SK-N-SH (cell line): Measurements from ENCODE around the gene UCP3.

Experiments
- EP300 ChIP-seq, 2 experiments: IDR thresholded peaks; 2 replicates each; pipeline versions ENCODE4 v1.4.0 to v1.6.1; 2012; ENCODE audit warnings: borderline replicate concordance in 1 of 2, low read depth in 1 of 2, low read length in 1 of 2
- FOXM1 ChIP-seq: IDR thresholded peaks from 2 replicates; pipeline ENCODE4 v1.4.0; 2012; ENCODE audit warnings: low read depth, mild to moderate bottlenecking
- MEF2A ChIP-seq: IDR thresholded peaks from 2 replicates; pipeline ENCODE4 v1.4.0; 2012; ENCODE audit warnings: low read depth, borderline replicate concordance
- SIN3A ChIP-seq: IDR thresholded peaks from 2 replicates; pipeline ENCODE4 v1.6.1; 2012; ENCODE audit warnings: low read depth, mild to moderate bottlenecking, low read length, moderate library complexity, borderline replicate concordance
- TEAD4 ChIP-seq: IDR thresholded peaks from 2 replicates; pipeline ENCODE4 v1.4.0; 2012; ENCODE audit warnings: mild to moderate bottlenecking, borderline replicate concordance; ENCODE audit not compliant: insufficient read depth
- TF ChIP-seq, protein P1 (sequence below): fragments of 200-600 bp; sonication (generic); IDR thresholded peaks from 2 replicates; pipeline ENCODE4 v1.6.1; 2017; ENCODE audit warnings: antibody characterized with exemption, mild to moderate bottlenecking, moderate library complexity

DNA sequence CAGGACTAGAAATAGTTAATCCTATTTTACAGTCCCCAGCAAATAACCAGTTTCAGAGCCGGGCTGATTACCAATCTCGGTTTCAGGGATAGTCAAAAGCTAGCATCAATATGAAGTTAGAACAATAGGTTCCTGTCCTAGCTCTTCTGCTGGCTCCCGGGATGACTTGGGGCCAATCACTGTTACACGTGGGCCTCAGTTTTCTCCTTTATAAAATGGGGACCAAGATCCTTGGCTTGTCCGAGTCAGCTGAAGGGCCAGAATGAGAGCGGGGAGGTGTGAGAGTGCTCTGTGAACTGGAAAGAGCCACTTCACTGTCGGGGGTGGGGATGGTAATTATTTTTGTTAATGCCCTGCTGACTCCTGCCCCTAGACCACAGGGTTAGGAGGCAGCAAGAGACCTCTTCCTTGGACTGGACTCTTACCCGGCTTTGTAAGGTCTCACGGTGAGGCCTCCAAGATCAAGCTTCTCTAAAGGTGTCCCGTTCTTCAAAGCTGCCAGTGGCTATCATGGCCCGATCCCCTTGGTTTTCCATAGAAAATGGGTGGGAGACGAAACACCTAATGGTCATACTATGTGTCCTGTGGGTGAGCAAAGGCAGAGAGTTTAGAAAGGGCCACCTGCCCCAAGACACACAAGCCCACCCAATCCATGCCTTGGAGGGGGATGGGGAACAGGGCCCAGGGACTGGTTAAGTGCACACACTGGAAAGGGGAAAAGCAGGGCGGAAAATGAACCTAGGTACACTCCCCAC, 27.7 kb downstream of the UCP3 start:
- TF ChIP-seq, protein P1, sequence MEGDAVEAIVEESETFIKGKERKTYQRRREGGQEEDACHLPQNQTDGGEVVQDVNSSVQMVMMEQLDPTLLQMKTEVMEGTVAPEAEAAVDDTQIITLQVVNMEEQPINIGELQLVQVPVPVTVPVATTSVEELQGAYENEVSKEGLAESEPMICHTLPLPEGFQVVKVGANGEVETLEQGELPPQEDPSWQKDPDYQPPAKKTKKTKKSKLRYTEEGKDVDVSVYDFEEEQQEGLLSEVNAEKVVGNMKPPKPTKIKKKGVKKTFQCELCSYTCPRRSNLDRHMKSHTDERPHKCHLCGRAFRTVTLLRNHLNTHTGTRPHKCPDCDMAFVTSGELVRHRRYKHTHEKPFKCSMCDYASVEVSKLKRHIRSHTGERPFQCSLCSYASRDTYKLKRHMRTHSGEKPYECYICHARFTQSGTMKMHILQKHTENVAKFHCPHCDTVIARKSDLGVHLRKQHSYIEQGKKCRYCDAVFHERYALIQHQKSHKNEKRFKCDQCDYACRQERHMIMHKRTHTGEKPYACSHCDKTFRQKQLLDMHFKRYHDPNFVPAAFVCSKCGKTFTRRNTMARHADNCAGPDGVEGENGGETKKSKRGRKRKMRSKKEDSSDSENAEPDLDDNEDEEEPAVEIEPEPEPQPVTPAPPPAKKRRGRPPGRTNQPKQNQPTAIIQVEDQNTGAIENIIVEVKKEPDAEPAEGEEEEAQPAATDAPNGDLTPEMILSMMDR, result no peak
- TF ChIP-seq SIN3A, result no peak
- no peak for TF ChIP-seq FOXM1
- no peak for TF ChIP-seq TEAD4
- TF ChIP-seq EP300 (IDR thresholded peaks at IDR 0.05; ENCODE audit: borderline replicate concordance in 1 of 2, low read depth in 1 of 2, low read length in 1 of 2), result no peak
- TF ChIP-seq MEF2A, result no peak
